Peyer's patch (tissue), 4 donors: ENCODE results near the gene ENAH.
"Not testable (repeated sequence)": the region's sequence is repeated elsewhere in the genome, so short reads cannot be mapped to it uniquely, and the experiment has no call there.

ENCODE experiments used
- POLR2A ChIP-seq, 2 donors: fragments of 450-650 bp; IDR thresholded peaks; one replicate each; pipeline ENCODE4 v1.5.1; 2017; ENCODE audit warnings: antibody characterized with exemption in 2 of 2, mild to moderate bottlenecking in 2 of 2, moderate library complexity in 2 of 2
- TF ChIP-seq, protein P1 (sequence below), 6 experiments: fragments of 450-650 bp in 4 of 6; fragments of 200-600 bp in 2 of 6; sonication (generic) in 1 of 6; IDR thresholded peaks; one replicate each; pipeline ENCODE4 v1.5.1; 2017 to 2019; ENCODE audit warnings: antibody characterized with exemption in 6 of 6, mild to moderate bottlenecking in 3 of 6, moderate library complexity in 1 of 6

DNA sequence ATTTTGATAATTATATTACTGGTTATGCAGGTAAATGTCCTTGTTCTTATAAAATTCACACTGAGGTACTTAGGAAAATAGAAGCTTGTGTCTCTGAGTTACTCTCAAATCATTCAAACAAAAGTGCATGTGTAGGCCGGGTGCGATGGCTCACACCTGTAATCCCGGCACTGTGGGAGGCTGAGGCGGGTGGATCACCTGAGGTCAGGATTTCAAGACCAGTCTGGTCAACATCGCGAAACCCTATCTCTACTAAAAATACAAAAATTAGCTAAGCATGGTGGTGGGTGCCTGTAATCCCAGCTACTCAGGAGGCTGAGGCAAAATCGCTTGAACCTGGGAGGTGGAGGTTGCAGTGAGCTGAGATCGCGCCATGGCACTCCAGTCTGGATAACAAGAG is 139.3 kb downstream of the ENAH start:
- TF ChIP-seq, protein P1, sequence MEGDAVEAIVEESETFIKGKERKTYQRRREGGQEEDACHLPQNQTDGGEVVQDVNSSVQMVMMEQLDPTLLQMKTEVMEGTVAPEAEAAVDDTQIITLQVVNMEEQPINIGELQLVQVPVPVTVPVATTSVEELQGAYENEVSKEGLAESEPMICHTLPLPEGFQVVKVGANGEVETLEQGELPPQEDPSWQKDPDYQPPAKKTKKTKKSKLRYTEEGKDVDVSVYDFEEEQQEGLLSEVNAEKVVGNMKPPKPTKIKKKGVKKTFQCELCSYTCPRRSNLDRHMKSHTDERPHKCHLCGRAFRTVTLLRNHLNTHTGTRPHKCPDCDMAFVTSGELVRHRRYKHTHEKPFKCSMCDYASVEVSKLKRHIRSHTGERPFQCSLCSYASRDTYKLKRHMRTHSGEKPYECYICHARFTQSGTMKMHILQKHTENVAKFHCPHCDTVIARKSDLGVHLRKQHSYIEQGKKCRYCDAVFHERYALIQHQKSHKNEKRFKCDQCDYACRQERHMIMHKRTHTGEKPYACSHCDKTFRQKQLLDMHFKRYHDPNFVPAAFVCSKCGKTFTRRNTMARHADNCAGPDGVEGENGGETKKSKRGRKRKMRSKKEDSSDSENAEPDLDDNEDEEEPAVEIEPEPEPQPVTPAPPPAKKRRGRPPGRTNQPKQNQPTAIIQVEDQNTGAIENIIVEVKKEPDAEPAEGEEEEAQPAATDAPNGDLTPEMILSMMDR (IDR thresholded peaks at IDR 0.05), result not testable (repeated sequence)
- TF ChIP-seq POLR2A (IDR thresholded peaks at IDR 0.05), result not testable (repeated sequence)
